Activated CD8-positive, alpha-beta memory T cell treated with anti-CD3 and anti-CD28 coated beads, Interleukin-2, amount 50 U/mL, for 24 hours (primary cell): Measurements from ENCODE around the gene CYP39A1.

Experiments
- DNase-seq: peaks from one replicate; pipeline ENCODE4 v3.0.0-alpha.2; 2020; ENCODE audit errors: extremely low read depth

The CYP39A1 gene, protein sequence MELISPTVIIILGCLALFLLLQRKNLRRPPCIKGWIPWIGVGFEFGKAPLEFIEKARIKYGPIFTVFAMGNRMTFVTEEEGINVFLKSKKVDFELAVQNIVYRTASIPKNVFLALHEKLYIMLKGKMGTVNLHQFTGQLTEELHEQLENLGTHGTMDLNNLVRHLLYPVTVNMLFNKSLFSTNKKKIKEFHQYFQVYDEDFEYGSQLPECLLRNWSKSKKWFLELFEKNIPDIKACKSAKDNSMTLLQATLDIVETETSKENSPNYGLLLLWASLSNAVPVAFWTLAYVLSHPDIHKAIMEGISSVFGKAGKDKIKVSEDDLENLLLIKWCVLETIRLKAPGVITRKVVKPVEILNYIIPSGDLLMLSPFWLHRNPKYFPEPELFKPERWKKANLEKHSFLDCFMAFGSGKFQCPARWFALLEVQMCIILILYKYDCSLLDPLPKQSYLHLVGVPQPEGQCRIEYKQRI

DNA sequence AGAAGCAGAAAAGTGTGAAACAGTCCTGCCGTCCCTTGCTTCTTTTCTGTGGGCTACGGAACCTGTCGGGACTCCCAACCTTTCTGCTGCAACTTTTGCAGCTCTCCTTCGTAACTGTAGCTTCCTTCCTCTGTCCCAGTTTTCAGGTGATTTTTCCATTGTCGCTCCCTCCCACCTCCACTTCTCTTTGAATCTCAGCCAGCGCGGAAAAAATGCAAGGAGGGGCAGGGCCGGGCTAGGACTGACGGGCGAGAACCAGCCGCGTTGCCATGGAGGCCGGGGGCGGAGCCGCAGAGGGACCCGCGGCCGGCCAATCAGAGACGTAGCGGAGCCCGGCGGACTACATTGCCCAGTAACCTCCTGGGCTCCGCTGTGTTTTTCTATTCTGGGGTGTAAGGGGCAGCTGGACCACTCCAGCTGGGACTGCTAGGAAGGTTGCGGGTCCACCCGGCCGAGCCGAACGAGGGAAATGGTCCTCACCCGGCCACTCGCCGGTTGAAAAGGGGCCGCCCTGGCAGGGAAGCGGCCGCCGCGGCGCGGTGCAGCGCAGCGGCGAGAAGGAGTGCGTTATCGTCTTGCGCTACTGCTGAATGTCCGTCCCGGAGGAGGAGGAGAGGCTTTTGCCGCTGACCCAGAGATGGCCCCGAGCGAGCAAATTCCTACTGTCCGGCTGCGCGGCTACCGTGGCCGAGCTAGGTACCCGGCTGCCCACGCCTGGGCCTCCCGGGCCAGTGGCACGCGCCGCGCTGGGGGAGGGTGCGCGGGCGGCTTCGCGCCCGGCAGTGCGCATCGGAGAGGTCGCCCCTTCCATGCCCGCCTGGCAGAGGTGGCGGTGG is at the start of gene CYP39A1, which contains the start of gene SLC25A27:
Gene CYP39A1 (minus strand): TSS at position 216 of the 836 bp plus-strand sequence. CDS start 236 bp downstream, outside the sequence.
Gene SLC25A27 (plus strand): TSS at position 373 of the 836 bp plus-strand sequence. CDS start 218 bp downstream, at position 591.
- DNase-seq, result peak; percentile 49

DNA sequence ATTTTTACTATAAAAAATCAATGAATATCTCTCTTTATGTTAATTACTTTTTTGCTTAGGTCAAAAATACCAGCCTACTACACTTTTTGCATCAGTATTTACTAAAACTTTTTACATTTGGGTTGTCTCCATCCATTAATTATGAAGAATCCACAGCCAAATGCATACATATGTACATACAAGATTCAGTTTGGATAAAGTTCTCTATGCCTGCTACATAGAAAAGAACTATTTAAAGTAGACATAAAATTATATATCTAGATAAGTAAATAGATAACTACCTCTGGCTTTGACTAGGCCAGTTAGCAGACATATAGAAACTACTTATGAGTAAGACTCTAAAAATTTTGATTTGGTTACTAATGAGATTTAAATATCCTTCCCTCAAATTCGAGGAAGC is 47.4 kb upstream of the CYP39A1 start:
- DNase-seq, result no peak

DNA sequence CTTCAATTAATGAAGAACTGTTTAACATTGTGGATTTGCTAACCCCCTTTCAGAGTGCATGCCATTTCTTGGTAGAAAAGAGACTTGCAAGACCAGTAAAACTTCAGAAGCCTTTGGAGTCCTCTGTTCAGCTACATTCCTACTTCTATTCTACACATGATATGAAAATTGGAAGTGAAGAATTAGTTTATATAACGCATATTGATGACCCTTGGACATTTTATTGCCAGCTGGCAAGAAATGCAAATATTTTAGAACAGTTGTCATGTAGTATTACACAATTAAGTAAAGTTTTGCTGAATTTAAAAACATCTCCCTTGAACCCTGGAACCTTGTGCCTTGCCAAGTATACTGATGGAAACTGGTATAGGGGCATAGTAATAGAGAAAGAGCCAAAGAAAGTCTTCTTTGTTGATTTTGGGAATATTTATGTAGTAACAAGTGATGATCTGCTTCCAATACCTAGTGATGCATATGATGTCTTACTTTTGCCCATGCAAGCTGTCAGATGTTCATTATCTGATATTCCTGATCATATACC is 38.4 kb upstream of the CYP39A1 start:
- no peak for DNase-seq

DNA sequence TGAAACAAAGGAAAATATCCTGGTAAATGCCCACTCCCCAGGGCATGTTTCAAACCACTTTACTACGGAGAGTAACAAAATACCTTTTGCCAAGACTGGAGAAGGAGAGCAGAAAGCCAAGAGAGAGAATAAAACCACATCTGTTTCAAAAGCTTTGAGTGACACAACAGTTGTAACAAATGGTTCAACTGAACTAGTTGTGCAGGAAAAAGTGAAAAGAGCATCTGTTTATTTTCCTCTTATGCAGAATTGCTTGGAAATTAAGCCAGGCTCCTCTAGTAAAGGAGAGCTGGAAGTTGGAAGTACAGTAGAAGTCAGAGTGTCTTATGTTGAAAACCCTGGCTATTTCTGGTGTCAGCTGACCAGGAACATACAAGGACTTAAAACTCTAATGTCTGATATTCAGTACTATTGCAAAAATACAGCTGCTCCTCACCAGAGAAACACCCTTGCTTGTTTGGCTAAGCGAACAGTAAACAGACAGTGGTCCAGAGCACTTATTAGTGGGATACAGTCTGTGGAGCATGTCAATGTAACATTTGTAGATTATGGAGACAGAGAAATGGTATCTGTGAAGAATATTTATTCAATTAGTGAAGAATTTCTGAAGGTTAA is 37.6 kb upstream of the CYP39A1 start:
- DNase-seq, result no peak

DNA sequence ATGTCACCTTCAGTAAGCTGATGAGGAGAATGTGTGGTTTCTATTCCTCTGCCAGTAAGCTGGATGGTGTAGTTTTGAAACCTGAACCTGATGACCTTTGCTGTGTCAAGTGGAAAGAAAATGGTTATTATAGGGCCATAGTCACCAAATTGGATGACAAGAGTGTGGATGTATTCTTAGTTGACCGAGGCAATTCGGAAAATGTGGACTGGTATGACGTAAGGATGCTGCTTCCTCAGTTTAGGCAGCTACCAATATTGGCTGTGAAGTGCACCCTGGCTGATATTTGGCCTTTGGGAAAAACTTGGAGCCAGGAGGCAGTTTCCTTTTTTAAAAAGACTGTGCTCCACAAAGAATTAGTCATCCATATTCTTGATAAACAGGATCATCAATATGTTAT is 37.0 kb upstream of the CYP39A1 start:
- DNase-seq, result no peak

DNA sequence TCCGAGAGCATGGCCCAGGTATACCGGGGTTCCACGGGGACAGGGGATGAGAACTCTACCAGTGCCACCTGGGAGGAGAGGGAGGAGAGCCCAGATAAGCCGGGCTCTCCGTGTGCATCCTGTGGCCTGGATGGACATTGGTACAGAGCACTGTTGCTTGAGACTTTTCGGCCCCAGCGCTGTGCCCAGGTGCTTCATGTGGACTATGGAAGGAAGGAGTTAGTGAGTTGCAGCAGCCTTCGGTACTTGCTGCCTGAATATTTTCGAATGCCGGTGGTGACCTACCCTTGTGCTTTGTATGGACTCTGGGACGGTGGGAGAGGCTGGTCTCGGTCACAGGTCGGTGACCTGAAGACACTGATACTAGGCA is 36.3 kb upstream of the CYP39A1 start:
- no peak for DNase-seq

DNA sequence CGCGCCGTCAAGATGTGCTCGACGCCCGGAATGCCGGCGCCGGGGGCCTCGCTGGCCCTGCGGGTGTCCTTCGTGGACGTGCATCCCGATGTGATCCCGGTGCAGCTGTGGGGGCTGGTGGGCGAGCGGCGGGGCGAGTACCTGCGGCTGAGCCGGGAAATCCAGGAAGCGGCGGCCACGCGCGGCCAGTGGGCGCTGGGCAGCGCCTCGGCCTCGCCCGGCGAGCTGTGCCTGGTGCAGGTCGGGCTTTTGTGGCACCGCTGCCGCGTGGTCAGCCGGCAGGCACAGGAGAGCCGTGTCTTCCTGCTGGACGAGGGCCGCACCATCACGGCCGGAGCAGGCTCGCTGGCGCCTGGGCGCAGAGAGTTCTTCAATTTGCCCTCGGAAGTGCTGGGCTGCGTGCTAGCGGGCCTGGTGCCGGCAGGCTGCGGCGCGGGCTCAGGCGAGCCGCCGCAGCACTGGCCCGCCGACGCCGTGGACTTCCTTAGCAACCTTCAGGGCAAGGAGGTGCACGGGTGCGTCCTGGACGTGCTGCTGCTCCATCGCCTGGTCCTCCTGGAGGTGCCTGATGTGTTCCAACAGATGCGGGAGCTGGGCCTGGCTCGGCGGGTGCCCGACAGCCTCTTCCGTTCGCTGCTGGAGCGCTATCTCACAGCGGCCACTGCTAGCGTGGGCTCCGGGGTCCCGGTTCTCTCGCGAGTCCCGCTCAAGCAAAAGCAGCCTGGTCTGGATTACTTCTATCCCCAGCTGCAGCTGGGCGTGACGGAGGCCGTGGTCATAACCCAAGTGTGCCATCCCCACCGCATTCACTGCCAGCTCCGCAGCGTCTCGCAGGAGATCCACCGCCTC is 35.7 kb upstream of the CYP39A1 start:
- no peak for DNase-seq

DNA sequence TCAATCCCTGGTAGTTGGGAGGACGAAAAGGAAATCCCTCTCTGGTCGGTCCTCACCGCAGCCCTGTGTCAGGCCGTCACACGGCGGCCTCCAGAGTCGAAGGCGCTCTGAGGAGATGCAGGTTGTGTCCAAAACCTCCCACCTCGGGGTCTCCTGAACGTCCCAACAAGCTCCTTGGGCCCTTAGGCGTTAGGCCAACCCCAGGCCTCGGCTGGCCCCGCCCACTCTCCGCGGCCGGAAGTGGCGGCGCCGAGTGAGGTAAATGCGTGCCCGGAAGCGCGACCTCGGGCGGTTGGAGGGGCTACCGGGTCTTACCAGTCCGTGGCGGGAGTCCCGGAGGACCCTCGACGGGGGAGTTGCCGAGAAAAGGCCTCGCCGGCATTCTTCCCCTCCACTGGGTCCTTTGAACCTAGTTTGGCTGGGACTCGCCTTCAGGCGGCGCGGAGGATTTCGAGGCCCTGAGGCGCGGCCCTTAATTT is 35.0 kb upstream of the CYP39A1 start, which contains the start of gene TDRD6:
Gene TDRD6 (plus strand): TSS at position 267 of the 479 bp plus-strand sequence. CDS start 244 bp downstream, outside the sequence.
- no peak for DNase-seq

DNA sequence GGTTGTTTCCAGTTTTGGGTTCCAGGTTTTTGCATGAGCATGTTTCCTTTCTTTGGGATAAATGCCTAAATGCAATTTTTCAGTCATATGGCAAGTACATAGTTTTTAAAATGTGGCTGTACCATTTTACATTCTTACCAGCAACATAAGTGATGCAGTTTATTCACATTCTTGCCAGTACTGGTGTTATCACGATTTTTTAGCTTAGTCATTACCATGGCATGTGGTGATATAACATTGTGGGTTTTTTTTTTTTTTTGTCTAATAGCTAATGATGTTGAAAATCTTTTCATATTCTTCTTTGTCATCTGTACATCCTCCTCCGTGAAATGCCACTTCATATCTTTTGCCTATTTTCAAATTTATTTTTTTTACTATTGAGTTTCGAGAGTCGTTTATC is 32.2 kb upstream of the CYP39A1 start:
- DNase-seq, result no peak

DNA sequence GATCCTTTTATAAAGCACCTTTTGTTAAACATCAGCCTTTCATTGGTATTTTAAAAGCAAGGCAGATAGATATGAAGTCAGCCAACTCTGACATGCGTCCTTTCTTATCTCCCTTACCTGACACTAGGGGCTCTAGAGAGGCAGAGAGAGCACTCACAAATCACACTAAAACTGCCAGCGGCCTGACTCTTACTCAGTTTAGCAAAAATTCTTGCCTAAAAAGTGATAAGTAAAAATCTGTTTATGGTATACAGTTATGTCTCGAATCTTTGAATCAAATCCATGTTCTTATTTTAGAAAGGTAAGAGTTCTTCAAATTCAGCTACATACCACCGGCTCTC is 24.7 kb upstream of the CYP39A1 start:
- DNase-seq, result no peak

DNA sequence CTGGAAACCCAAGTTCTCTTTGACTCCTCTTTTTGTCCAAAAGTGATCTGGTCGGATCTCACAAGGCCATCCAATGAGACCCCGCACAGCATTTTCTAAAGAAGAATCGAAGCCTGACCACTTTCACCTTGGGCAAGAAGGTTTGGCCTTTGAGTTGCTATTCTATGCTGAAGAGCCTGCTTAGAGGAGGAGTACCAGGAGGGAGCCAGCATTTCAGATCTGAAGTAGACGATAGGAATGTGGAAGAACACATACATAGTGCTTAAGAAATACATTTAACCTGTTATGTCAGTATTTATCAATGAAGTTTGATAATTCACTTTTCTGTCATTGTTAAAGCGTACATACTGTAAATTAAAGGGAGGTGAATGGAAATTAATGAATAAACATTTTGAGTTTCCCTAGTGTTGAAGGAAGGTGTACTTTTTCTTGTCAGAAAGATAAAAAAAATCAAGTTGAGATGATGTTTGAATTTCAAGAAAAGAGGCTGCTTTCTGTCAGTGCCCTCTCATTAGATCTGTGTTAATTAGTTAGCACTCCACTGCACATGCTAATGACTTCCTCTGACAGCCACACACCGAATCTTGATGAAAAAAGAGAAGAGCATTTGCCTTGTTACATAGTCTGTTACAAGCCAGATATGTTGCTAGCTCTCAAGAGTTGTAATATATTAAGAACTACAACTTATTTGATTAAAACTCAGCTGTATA is 24.1 kb upstream of the CYP39A1 start:
- DNase-seq, result no peak

DNA sequence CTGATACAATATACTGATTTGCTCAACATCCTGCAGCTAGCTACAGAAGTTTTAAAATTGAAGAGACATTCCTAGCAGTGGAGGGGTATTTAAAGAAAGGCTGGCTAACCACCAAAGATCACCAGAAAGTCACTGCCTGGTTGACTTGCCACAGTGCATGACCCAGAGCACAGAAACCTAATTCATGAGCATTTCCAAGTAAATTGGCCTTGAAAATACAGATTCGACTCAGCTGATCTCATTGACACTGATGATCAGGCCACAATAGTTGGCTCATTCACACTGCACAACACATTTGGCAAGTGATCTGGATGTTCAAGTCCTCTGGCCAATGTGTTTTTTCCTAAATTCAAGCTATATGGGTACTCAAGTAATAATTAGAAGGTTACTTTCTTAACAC is 21.8 kb upstream of the CYP39A1 start:
- DNase-seq, result no peak

DNA sequence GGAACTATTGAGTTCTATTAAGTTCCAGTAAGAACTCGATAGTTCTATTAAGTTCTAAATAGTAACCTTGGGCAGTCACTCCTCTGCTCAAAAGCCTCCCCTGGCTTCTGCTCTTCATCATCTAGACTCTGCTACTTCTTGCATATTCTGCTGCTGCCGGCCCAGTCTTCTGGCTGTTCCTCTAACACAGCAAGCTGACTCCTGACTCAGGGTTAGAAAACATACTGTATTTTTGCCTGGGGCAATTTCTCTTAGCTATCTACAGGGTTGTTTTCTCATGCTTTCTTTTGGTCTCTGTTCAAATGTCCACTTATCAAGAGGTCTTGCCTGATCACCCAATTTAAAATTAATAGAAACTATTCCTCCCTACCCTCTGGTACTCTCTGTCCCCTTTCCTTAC is 14.8 kb upstream of the CYP39A1 start:
- no peak for DNase-seq

DNA sequence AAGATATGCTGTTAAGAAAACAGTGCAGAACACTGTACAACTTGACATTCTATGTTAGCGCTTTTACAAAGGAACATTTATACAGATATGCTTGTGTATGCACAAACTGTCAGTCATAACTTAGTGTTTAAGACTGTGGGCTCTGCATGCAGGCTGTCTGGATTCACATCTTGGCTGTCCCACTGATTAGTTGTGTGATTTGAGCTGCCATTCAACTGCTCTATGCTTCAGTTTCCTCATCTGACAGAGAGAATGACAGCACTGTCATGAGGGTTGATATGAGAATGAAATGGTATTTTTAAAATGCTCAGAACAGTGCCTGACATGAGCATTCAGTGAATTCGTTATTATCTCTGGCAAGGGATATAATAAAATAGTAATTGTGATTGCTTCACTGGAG is 8.9 kb upstream of the CYP39A1 start:
- no peak for DNase-seq

DNA sequence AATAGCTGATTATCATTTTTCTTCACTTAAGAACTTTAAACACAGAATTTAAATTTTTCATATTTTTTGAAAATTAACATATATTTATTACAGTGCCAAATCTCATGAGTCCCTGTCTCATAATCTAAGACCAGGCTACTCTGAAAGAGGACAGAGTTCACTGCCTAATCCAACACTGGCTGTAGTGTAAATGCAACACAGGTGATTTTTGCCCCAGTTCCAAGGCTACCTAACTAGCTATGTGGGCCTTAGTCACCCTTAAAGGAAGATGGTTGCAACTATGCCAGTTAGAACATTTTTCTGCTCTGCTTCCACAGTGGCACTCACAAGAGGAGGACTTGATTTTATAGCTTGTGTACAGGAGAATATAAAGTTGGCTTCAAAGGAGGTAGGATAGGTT is 5.0 kb upstream of the CYP39A1 start:
- DNase-seq, result no peak

DNA sequence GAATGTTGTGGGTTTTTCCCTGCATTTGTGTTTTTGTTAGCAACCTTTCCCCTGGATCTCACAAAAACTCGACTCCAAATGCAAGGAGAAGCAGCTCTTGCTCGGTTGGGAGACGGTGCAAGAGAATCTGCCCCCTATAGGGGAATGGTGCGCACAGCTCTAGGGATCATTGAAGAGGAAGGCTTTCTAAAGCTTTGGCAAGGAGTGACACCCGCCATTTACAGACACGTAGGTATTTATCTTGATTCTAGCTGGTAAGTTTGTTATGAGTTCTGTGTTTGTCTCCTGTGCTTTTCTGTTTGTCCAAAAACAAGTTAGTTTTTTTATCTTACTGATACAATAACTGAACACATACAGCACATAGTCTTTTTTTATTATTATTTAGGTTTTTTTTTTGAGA is 3.2 kb upstream of the CYP39A1 start:
- DNase-seq, result no peak

DNA sequence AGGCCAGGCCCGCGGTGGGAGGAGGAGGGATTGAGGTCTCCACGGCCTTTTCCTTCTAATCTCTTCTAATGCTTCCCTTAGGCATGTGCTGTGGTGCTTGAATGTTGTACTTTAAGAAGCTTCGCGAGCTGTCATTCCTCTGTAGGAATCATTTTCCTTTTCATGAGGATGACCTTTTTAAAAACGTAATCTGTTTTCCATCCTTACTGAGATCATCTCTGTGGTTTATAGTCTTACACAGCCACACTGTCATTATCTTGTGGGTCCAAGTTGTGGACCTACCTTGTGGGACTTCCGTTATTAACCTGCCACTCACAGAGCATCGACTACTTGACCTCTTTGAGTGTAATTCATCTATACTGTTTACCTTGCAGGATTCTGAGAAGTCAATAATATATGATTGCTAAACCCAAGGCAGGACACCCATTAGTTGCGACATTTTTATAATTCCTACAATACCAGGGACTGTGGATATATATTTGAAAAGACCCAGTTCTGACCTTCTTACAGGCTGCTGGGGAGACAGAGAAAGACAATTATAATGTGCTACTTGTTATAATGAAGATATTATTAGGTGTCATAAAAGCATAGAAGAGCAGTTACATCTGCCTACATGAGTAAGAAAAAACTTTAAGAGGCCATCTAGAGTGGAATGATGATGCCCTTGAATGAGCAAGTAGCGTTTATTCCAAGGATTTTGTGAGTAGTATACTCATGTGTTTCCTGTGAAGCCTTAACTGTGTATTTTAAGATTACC is 999 bp upstream of the CYP39A1 start:
- DNase-seq, result no peak

DNA sequence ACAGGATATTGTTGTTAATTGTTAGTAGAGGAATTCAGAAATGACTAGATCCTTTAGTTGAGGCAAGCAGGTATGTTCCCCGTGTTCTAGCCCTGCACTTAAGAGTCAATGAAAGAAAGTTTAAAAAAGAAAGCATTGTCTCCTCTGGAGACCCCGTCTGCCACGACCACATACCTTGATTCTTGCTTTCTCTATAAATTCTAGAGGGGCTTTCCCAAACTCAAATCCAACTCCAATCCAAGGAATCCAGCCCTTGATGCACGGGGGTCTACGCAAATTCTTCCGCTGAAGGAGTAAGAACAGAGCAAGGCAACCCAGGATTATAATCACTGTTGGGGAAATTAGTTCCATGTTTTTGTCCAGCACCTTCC is 401 bp downstream of the CYP39A1 start:
- DNase-seq, result no peak

DNA sequence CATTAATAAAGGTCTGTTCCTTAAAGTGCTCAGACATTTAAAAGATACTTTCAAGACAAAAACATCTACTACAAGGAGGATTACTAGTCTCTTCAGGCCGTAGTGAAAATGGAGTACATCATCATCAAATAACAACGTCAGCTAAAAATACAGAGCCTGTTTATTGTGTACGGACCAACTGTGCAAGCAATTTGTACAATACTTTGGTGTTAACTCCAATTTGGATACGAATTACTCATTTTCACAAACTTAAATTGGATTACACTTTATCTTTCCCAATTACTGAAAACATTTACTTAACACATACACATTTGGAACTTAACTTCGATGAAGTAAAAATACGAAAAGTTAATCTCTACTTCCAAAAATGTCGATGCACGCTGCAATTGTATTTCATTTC is 802 bp downstream of the CYP39A1 start:
- no peak for DNase-seq

DNA sequence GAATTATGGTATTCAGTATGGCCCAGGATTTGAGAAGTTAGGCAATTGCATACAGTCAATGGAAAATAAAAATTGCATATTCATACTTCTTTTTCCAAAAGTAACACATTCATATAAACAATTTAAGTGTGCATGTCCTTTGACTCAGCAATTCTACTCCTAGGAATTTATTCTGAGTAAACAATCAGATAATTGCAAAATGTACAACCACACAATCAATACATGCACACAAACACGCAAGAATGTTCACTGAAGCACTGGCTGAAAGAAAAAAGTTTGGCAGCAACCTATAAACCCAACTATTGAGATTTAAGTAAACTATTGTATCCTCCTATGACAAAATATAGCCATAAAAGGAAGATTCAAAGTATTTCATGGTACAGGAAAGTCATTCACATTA is 1.6 kb downstream of the CYP39A1 start:
- no peak for DNase-seq
